GM20431 (cell line): ENCODE results near the gene HCN4.

Source experiments
- in situ Hi-C: fragments of 300-500 bp; cut with MseI, MboI; formaldehyde crosslinking; loops from one replicate; pipeline ENCODE4 v1.15.0; 2020; ENCODE audit warnings: low sequenced_read_pairs; ENCODE audit not compliant: unreplicated experiment

HCN4 gene

GRCh38 chr15:73329501-73330200, 39.1 kb downstream of the HCN4 start:
- in situ Hi-C loops, result no loop called here

GRCh38 chr15:73328981-73329380, 39.8 kb downstream of the HCN4 start:
- in situ Hi-C loops, result no loop called here

GRCh38 chr15:73328149-73328820, 40.5 kb downstream of the HCN4 start:
- in situ Hi-C loops, result no loop called here

- in situ Hi-C loops, result no loop called here
Observed at GRCh38 chr15:73326157-73326556, 42.6 kb downstream of the HCN4 start.

GRCh38 chr15:73325191-73325861, 43.4 kb downstream of the HCN4 start:
- in situ Hi-C loops, result no loop called here

GRCh38 chr15:73324496-73325170, 44.1 kb downstream of the HCN4 start:
- in situ Hi-C loops, result no loop called here

DNA sequence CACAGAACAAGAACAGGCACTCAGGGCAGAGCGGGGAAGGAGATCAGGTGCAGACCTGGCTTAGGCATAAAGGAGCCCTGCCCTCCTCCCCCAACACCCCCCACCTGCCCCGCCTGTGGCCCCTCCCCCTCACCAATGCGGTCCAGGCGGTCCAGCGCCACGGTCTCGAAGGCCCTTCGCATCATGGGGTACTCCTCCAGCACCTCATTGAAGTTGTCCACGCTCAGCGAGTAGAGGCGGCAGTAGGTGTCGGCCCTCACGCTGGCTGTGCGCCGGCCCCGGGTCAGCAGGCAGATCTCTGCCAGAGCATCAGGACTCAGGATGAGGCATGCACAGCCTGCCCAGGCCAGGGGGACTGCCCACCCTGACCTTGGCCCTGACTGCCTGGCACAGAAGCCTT, 44.8 kb downstream of the HCN4 start:
- in situ Hi-C loops, result no loop called here

GRCh38 chr15:73323374-73323955, 45.3 kb downstream of the HCN4 start:
- in situ Hi-C loops, result no loop called here

DNA sequence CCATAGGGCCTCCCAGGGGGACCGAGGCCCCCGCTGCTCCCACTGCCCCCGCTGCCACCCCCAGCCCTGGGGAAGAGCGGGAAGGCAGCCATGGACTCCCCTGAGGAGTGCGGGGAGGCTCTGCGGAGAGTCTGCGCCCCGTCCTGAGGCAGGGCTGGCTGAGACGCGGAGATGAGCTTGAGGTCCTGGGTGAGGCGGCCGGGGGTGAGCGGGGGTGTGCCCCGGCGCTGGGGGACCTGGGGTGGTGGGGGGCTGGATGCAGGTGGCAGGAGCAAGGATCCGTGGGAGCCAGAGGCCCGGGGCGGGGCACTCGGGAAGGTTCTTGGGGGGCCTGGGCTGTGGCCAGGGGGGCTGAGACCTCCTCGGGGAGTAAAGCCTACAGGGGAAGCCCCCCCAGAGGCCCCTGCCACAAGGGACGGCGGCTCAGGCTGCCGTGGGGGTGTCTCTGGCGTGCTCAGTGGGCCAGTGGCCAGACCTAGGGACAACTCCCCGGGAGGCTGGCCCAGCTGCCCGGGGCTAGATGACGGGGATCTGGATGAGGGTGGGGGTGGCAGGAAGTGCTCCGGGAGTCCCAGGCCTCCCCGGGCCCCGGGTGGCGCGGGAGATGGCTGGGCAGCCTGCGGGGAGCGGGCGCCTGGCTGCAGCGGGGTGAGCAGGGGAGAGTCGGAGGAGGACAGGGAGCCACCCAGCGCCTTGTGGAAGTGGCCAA, 45.9 kb downstream of the HCN4 start:
- in situ Hi-C loops, result no loop called here

GRCh38 chr15:73321496-73322450, 47.0 kb downstream of the HCN4 start:
- in situ Hi-C loops, result no loop called here

DNA sequence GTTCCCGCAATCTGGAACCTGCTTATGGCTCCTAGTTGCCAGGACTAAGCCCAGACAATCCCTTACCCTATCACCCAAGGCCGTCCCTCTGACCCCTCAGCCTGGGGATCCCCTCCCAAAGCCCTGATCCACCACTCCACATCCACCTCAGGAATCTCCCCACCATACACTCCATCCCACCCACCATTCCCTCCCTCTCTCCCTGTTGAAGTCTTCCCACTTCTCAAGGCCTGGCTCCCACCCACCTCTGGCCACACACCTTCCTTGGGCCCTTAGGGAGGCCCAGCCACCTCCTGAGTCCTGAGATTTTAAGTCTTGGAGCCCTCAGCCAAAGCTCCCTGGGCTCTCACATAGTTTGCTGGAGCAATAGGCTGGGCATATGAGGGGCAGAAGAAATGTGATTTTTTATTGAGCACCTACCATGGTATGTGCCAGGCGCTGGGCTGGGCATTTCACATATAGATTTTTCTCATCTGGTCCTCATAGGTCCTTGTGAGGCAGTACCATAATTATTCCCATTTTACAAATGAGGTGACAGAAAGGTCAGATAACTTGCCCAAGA, 48.1 kb downstream of the HCN4 start:
- in situ Hi-C loops, result no loop called here

GRCh38 chr15:73319460-73320245, 49.1 kb downstream of the HCN4 start:
- in situ Hi-C loops, result no loop called here

- in situ Hi-C loops, result no loop called here
Observed at GRCh38 chr15:73318463-73319351, 50.1 kb downstream of the HCN4 start.

- in situ Hi-C loops, result no loop called here
Observed at GRCh38 chr15:73317651-73318462, 50.9 kb downstream of the HCN4 start.

- in situ Hi-C loops, result no loop called here
Observed at GRCh38 chr15:73313861-73314260, 54.9 kb downstream of the HCN4 start.

DNA sequence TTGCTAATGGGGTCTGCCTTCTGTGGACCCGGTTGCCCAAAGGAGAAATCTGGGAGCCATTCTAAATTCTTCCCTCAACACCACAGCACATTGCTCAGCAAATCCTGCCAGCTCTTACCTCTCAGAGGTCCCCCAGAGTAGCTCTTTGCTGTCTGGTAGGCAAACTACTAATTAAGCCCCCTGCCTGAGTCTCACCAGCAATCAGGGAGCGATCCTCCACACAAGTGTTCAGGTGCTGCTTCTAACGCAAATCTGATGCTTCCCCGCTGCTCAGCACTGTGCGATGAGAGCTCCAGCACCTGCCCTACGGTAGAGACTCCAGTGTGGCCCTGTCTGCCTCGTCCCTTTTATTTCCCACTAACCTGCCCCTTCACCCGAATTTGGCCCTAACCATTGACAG, 60.5 kb downstream of the HCN4 start:
- in situ Hi-C loops, result no loop called here
